Activated CD4-positive, alpha-beta T cell treated with anti-CD3 and anti-CD28 coated beads for 4 hours (primary cell): Measurements from ENCODE around the gene BCL11B.

ENCODE experiments used
- DNase-seq, 2 donors: peaks; one replicate each; pipeline ENCODE4 v3.0.0-alpha.2; 2020

BCL11B gene

DNA sequence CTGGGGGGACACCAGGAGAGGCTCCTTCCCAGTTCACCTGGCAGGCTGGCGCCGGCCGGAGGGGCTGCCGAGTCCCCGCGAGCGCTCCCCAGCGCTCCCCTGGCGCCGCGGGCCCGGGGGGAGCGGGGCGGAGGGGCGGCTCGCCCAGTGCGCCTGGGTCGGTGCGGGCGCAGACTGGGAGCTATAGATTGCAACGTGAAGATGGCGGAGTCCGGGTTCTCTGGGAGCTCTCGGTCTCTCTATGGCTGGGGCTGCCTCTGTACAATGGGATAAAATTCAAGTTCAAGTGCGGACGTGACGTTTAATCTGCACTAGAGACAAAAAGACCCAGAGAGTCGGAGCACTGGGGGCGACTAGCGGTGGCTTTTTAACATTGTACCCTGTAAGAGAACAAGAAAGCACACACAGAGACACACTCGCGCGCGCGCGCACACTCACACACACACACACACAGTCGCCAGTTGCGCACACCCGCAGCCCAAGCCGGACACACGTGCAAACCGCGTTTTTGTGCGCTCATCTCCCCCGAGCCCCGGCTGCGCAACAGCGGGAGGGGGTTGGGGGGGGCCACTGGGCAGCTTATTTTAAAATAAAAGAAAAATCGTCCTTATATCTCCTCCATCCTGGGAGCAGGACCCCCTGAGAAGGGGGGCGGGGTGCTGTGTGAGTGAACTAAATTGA lies at the start of gene BCL11B:
Gene BCL11B, minus strand, starts transcription at position 247 of the 681 bp plus-strand sequence. CDS start 979 bp downstream, outside the sequence.
- DNase-seq: peak; percentile 89 to 90

DNA sequence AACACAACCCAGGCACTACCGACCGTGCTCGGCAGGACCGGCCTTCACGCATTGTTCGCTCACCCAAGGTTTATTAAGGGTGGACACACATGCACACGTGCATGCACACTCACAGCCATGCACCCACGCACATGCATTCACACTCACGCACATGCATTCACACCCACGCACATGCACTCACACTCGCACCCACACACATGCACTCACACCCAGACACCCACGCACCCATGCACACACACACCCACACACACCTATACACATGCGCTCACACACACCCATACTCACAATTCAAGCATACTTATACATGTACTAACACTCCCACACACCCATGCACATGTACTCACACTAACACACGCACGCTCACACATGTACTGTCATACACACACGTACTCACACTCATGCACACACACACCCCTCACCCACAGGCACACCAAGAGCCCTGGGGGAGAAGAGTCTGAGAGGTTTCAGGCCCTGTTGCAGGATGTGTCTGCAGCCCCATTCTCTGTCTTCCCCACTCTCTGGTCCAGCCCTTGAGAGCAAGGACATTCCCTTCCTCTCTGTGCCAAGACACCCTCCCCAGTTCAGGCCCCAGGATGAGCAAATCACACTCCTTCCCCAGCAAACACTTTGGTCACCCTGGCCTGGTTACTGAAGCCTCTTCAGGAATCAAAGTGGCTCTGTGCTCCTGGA lies 49.4 kb upstream of the BCL11B start:
- DNase-seq: no peak

DNA sequence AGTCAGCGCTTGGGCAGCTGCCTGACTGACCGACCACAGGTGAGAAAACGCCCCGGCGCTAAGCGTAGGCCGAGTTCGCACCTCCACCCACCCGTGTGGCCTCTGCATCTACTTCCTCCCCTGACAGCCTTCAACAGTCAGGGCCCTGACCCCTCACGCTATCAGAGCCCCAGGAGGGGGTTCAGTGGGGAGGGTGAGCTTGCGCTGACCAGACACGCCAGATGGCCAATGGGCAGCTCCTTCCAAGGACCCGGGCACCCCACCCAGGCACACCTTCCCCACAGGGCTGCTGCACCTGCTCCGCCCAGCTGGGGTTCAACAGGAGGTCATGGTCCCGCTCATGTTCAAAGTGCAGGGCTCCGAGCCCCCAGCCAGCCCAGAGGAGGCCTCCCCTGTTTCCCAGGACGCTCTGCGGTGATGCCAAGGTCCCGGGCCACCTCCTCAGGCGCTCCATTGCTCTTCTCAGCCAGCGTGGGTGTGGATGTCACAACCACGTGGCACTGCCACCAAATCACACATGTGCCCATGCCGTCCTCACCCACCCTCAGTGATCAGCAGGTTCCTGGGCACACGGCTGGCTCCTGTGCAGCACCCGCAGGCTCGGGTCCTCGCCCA lies 48.7 kb upstream of the BCL11B start:
- no peak for DNase-seq

DNA sequence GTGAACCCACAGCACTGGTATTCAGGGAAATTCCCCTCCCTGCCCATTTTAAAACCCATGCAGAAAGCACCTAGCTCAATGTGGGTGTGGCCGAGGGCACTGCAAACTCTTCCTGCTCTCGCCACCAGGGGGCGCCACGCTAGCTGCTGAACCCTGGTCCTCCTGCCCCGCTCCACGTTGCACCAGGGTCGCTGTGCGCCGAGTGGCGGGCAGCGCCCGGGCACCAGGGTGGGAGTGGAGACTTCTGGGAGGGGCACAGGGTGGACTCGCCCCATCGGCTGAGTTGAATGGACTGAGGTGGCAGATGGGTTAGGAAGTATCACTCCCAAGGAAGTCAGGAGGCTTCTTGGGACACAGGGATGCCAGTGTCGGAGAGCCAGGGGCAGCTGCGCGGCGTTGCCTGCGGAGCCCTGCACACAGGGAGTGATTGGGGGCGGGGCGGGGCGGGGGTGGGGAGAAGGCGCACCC lies 48.1 kb upstream of the BCL11B start:
- peak; percentile 61 to 66 for DNase-seq

DNA sequence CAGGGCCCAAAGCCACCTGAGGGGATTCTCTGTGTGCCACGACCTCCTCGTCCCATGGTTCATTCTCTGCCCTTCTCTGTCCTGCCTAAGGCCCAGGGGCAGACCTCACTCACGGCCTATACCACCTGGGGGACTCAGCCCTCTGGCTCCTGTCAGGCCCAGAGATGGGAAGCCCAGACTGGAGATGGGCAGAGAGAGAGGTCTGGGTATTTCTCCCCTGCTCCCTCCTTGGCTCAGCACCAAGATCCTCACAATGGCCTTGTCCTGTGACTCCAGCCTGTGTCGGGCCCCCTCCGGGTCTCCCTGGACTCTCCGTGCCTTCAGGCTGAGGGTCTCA lies 46.9 kb upstream of the BCL11B start:
- DNase-seq: no peak

DNA sequence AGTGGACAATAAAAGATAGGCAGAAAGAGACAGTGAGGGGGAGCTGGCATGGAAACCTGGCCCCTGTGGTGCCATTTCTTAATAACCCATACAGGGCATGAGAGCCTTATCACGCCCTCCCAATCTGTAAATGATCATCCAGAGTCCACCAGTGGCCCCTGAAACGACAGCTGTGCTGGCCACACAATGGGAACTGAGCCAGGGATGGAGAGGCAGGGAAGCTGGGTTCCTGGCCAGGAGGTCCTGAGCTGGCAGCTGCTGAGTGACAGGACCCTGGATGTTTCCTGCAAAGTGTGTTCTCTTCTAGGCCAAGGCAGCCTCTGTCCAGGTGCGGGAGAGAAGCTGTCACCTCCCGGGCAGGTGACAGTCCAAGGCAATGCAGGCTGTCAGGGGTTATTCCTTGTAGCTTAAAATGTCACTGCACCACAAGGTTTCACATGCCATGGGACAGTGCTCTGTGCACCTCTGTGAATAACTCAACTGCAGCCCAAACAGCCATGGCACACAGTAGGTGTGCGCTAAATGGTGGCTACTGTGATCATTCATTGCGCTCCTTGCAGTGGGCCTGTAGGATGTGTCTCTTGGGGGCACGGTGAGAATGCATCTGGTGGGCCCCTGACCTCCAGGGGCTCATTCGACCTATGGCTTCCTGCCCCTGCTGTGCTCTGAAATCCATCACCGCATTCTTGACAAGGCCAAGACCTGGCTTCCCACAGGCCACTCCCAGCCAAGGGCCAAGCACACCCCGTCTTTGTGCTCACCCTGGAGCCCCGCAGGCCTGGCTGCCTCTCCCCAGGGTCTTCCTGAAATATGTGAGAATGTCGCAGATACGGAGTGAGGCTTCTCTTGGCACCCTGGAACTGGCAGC lies 46.3 kb upstream of the BCL11B start:
- DNase-seq: no peak

DNA sequence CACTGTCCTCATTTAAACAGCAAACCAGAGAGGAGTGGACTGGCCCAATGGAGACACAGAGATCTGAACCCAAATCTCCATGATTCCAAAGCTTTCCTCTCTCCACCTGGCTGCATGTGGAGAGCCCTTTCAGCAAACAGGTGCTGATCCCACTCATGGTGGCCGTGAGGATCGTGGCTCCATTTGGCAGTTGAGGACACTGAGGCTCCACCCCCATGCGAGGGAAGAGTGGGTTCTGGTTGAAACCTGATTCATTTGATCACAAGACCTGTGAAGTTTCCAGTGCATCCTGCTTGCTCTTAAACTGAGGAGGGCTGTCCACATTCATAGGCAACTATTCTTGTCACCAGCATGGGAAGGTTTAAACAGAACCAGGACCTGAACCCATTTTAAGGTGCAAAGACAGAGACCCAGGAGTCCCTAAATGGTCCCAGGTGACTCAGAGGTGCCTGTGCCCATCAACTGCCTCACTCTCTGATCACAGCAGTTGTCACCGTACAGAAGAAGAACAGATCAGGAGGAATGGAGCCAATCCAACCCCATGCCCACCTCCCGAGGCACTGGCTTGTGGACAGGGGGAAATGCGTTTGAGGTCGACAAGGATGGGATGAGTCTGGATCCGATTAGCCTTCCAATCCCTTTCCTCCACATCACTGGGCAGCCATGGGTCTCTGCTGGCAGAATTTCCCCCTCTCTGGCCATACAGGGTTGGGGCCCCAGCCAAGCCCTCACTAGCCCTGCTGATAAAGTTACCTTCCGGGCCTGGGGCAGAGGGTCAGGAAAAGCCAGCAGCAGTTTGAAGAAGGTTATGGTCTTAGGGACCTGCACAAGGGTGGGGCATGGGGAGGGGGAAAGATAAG lies 45.5 kb upstream of the BCL11B start:
- DNase-seq: no peak

DNA sequence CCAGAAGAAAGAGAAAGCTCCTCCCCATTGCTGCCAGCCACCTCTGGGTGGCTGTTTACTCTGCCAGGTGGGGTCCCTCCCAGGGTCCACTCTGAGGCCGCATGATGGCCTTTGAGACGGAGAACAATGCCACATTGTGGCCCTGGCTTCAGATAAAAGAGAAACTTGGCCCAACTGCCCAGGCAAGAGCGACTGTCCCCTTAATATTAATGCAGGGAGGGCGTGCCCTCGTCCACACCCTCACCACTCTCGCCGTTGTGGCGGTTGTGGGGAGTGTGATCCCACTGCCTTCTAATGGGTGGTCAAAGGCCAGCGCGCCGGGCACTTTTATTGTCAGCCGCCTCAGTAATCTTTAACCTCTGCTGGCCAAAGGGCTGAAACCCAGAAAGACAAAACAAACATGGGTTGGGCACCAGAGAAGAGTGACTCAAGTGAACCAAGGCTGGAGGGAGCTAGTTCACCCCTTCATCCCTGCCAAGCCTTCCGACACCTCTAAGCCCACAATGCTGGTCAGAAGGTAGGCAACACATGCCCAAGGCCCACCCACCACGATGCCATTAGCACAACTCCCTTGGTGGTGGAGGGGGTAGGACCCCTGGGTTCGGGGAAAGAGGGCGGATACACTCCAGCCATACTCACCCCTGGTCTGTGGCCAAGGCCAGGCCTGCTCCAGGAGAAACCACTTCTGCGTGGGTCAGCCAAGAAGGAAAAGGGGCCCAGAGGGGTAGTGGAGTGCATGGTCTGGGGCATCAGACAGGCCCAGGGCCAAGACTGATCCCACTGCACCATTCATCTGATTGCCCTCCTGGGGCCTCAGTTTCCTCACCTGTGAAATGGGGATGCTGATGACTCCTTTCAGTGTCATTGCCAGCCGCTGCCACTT lies 44.5 kb upstream of the BCL11B start:
- no peak for DNase-seq

DNA sequence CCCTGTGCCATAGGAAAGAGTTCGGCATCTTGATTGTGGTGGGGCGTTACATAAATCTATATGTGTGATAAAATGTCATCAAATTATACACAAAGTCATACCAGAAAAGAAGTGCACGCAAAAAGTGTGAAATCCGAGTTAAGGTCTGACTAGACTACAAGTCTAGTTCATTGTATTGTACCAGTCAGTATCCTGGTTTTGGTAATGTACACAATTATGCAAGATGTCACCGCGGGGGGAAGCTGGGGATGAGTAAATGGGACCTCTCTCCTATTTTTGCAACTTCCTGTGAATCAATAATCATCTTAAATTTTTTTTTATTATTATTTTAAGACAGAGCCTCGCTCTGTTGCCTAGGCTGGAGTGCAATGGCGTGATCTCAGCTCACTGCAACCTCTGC lies 43.2 kb upstream of the BCL11B start:
- DNase-seq: no peak

DNA sequence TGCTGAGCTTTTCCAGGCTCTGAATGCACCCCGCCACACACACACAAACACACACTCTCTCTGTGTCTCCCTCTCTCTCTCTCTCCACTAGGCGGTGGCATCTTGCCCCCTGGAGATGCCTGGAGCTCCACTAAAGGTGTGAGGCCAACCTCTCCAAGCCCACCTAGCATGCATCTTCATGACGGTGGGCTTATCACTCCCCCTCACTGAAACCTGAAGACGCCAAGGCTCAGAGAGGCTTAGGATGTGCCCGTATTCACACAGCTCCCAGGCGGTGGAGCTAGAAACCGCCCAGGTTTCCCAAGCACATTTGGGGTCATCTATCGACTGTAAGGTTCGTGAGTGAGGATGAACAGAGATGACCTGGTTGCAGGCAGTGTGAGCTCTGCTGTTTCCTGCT lies 42.6 kb upstream of the BCL11B start:
- no peak for DNase-seq

DNA sequence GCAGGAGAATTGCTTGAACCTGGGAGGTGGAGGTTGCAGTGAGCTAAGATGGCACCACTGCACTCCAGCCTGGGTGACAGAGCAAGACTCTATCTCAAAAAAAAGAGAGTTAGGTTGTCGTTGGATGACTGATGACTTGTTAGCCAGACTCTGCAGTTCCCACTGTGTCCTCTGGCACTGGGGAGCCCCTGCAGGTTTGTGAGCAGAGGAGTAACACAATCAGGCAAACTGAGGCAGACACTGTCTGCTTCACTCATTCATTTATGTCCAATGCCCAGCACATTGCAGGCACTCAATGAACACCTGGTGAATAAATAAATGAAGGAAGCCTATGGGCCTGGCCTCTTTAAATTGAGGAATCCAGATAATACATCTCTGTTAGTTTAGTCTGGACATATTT lies 41.2 kb upstream of the BCL11B start:
- no peak for DNase-seq

DNA sequence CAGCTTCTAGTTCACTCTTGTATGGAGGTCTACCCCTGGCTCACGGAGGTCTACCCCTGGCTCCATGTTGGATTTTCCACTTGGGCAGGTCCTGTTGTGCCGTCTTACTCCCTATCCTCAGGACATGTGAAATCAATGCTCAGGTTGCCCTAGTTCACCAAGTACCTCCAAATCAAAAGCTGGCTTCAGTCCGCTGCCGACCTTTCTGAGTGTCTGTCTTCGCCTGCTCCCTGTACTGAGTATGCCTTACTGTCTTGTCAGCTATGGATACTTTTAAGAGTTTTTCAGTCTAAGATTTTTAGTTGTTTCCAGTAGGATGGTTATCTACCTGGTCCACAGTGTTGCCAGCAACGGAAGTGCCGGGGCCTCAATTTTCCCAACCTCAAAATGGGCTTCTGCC lies 40.1 kb upstream of the BCL11B start:
- DNase-seq: no peak

DNA sequence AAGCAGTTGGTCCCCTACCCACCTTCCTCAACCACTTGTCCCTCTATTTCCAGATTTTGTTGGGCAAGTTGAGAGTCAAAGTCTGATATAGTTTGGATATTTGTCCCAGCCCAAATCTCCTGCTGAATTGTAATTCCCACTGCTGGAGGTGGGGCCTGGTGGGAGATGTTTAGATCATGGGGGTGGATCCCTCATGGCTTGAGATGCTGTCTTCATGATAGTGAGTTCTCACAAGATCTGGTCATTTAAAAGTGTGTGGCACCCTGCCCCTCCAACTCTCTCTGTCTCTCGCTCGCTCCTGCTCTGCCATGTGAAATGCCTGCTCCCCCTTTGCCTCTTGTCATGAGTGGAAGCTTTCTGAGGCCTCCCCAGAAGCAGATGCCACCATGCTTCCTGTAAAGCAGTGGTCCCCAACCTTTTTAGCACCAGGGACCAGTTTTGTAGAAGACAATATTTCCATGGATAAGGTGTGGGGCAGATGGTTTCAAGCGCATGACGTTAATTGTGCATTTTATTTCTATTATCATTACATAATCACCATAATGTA lies 37.3 kb upstream of the BCL11B start:
- DNase-seq: no peak

DNA sequence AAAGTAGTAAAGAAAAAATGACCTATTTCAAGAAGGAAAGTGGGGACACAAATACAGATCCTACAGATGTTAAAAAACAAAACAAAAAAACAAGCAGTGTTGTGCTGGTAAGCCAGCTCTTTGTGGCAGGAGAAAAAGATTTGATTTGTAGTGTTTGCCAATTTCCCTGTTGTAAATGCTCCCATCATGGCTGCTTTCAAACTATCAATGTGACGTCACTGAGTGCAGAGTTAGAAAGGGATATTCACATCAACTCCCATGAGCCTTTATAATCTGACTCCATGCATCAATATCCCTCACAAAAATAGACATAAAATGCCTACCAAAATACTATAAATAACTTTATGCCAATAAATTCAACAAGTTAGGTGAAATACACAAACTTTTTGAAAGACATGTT lies 32.2 kb upstream of the BCL11B start:
- DNase-seq: no peak

DNA sequence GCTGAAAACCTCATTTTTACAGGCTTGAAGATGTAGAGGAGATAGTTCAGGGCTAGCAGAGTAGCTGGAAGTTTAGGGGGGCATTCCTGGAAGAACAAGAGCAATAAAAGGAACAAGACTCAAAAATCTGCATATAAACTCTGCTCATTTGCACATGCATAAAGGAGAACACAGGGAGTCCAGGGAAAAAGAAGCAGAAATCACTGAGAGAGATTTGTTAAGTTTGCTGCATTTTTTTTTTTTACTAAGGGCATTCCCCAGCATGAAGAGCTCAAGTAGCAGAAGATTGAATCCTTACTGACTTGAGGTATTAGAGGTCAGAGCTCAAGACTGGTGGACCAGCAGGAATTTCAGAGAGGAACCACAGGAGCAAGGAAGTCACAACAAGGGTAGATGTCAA lies 28.2 kb upstream of the BCL11B start:
- DNase-seq: no peak

DNA sequence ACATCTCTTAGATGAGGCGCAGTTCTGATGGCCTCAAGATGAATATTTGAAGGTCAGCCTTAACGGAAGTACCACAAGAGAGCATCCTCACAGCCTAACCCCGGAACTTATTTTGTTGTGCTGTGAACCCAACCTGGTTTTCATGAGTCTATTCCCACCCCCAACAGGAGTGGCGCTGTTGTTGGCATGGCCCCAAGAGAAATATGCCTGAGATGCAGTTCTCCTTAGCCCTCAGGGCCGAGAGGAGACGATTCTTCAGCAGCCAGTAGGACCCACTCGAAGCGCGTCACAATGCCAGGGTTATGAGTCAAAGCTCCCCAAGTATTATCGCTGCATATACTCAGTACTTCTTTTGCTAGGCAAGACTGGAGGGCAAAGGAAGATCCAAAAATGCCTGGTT lies 24.5 kb upstream of the BCL11B start:
- no peak for DNase-seq

DNA sequence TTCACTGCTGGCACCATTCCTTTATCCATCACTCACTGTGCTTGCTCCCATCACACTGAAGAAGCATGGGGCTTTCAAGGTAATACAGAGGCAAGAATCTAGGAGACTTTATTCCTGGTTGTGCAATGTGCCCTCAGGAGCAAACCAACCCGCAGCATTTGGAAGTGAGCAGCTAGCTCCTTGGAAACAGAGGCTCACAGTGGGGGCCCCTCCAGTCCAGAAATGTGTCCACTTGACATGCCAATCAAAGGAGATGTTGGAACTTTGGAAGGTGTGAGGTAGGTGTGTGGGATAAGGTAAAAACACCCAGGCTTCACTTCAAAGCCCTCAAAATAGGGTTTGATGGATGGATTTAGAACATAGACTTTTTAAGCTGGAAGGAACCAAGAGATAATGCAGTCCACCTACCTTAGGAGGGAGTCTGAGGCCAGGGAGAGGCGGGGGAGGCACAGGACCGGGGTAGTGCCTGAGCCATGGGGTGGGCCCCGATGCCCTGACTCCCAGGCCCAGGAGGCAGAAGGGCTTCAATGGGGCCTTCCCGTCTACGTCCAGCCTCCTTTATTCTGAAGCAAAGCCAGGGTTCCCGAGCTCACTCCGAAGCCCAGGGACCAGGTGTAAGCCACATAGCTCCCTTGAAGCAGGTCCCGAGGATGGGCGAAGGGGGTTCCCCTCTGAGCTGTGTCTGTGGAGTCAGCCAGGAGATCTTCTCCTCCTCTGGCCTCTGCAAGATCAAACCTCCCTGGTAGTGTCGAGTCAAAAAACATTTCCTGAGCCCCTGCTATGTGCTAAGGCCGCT lies 17.6 kb upstream of the BCL11B start:
- DNase-seq: no peak

DNA sequence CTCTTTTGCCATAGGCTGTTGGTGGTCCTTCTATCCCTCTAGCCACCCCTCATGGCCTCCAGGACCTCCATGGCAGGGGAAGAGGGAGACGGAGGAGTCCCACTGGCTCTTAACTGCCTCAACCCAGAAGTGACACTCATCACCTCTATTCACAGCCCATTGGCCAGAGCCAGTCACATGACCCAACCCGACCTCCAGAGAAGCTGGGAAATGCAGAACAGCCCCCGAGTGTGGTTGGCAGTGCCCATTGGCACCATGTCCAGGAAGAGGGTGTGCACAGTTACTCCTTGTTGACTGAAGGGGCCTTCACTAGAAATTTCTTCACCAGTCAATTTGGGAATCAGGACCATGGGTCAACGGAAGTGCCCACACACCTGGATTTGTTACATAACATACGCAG lies 17.0 kb upstream of the BCL11B start:
- DNase-seq: no peak

DNA sequence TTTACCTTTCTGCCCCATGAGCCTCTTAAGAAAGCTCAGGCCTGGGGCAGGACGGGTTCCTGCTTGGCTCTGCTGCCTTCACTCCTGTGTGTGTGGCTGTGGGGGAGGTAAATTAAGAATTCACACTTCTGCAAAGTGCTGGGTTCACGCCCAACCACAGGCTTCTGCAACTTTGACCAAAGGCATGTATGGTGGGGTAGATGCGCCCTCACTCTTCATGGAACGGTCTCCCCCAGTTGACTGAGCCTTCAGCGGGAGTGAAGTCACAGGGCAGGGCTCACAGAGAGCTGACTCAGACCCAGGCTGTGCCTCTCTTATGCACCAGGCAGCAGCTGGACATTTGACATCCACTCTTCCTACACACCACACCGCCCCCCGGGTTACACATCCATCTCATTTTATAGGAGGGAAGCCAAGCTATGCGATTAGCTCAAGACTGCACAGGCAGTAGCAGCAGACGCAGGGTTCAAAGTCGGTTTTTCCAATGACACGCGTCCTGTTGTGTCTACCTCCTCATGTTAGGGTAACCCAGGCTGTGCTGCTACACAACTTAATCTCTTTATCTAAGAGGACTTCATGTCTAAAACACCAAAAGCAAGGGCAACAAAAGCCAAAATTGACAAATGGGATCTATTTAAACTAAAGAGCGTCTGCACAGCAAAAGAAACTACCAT lies 15.4 kb upstream of the BCL11B start:
- DNase-seq: no peak

DNA sequence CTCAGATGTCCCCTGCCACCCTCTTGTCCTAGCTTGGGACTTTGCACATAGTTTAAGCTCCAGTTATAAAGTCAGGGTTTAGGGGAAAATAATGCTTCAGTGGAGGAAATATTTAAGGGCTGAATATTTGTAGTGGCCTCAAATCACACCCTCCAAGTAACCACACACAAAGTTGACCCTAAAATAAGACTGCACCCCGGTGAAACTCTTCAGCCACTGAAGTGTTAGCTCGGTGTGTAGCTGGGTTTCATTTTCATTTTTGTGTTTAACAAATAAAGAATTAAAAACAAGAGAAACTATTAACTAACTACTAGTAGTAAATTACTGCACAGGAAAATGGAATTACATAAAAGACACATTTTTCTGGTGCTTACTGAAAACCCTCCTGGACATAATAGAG lies 14.8 kb upstream of the BCL11B start:
- no peak for DNase-seq
